Measurements from ENCODE around the gene COL7A1. TPM values are rescaled to one million over a fixed set of nuclear protein-coding genes. Genes with fewer than 3 reads are reported as not detected.

COL7A1 gene
- total RNA-seq, 1 experiment from 2014 or later, result 0.78 TPM

DNA sequence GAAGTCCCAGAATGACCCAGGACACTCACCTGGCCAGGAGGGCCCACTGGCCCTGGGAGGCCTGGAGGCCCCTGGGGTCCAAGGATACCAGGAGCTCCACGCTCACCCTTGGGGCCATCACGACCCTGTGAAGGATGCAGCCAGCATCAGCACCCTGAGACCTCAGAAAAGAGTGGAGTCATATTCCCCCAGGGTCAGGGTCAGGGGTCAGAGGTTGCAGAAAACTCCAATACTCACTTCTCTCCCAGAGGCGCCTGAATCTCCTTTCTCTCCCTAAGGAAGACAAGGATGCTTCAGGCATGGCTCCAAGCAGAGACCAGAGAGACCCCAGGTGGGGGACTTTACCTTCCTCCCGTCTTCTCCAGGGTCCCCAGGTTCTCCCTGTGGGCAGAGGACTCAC, 18.5 kb downstream of the COL7A1 start:
- H4K20me1 ChIP-seq (ENCODE audit: insufficient read depth, low read depth, low read length), result no peaks in the 10 kb centered on the region
- no peaks in the 10 kb centered on the region for H3K36me3 ChIP-seq (ENCODE audit: insufficient read depth, low read length)
- H3K27ac ChIP-seq (ENCODE audit: low read length), result no peak overlapping the region
- no peaks in the 10 kb centered on the region for H3K79me2 ChIP-seq (ENCODE audit: low read length)
- no peak for DNase-seq
- H3K9ac ChIP-seq (ENCODE audit: low read length), result no peak overlapping the region
- no peak overlapping the region for H3K4me2 ChIP-seq (ENCODE audit: low read depth, low read length, poor library complexity, severe bottlenecking)
- H3K4me1 ChIP-seq (ENCODE audit: low read length), result no peaks in the 10 kb centered on the region
- H3K9me3 ChIP-seq (ENCODE audit: low read length), result no peaks in the 10 kb centered on the region
- no peak overlapping the region for H3K4me3 ChIP-seq (ENCODE audit: low read length)
- H3K27me3 ChIP-seq (ENCODE audit: low read length), result no peaks in the 10 kb centered on the region
- no peak overlapping the region for H2AFZ ChIP-seq (ENCODE audit: low read length)
- H3K9me2 ChIP-seq (replicated peaks; ENCODE audit: insufficient read depth, low read length), result no peaks in the 10 kb centered on the region

DNA sequence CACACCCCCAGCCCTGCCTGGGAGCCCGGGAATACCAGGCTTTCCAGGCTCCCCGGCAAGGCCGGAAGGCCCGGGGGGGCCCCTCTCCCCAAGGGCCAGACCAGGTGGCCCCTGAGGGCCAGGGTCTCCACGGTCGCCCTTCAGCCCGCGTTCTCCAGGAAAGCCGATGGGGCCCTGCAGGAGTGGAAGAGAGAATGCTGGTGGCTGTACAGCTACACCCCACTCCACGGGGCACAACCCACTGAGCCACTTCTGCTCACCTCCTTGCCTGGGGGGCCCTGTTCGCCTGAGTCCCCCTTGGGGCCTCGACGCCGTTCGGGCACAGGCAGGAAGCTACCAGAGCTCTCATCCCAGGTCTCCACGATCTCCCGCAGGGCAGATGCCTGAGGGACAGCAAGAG, 19.8 kb downstream of the COL7A1 start:
- Histone ChIP-seq H3K9me3 (ENCODE audit: low read length) (no peaks in the 10 kb centered on the region), H3K36me3 (ENCODE audit: insufficient read depth, low read length) (no peaks in the 10 kb centered on the region), H3K4me3 (ENCODE audit: low read length) (no peak overlapping the region), H3K4me2 (ENCODE audit: low read depth, low read length, poor library complexity, severe bottlenecking) (no peak overlapping the region), H3K9ac (ENCODE audit: low read length) (no peak overlapping the region), H3K4me1 (ENCODE audit: low read length) (no peaks in the 10 kb centered on the region), H3K27me3 (ENCODE audit: low read length) (no peaks in the 10 kb centered on the region), H2AFZ (ENCODE audit: low read length) (no peak overlapping the region), H3K27ac (ENCODE audit: low read length) (no peak overlapping the region), H3K79me2 (ENCODE audit: low read length) (no peaks in the 10 kb centered on the region), H3K9me2 (replicated peaks; ENCODE audit: insufficient read depth, low read length) (no peaks in the 10 kb centered on the region), H4K20me1 (ENCODE audit: insufficient read depth, low read depth, low read length) (no peaks in the 10 kb centered on the region)
- no peak for DNase-seq

DNA sequence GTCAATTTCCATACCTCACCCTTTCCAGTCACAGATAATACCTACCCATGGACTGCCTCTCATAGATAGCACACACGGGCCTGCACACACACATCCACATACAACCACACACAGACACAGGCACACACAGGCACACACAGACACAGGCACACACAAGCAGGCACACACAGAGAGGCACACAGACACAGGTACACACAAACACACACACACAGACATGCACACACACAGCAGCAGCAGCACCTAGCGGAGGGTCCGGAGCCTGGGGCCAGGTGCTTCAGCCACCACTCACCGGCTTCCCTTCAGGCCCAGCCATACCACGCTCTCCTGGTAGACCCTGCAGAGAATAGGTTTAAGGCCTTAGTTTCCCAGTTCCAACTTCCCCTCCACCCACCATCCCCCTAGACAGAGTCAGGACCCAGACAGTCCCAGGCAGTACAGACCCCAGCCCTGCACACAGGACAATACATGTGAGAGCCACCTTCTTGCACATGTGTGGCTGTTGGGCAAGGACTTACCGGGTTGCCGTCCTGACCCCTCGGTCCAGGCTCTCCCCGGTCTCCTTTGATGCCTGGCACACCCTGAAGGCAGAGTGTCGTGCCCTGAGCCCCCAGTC, 21.1 kb downstream of the COL7A1 start:
- Histone ChIP-seq H3K4me1 (ENCODE audit: low read length) (no peaks in the 10 kb centered on the region), H3K9ac (ENCODE audit: low read length) (no peak overlapping the region), H3K36me3 (ENCODE audit: insufficient read depth, low read length) (no peaks in the 10 kb centered on the region), H3K27me3 (ENCODE audit: low read length) (no peaks in the 10 kb centered on the region), H3K9me3 (ENCODE audit: low read length) (no peaks in the 10 kb centered on the region), H3K27ac (ENCODE audit: low read length) (no peak overlapping the region), H3K79me2 (ENCODE audit: low read length) (no peaks in the 10 kb centered on the region), H4K20me1 (ENCODE audit: insufficient read depth, low read depth, low read length) (no peaks in the 10 kb centered on the region), H3K4me3 (ENCODE audit: low read length) (no peak overlapping the region), H2AFZ (ENCODE audit: low read length) (no peak overlapping the region), H3K4me2 (ENCODE audit: low read depth, low read length, poor library complexity, severe bottlenecking) (no peak overlapping the region), H3K9me2 (replicated peaks; ENCODE audit: insufficient read depth, low read length) (no peaks in the 10 kb centered on the region)
- DNase-seq, result no peak

DNA sequence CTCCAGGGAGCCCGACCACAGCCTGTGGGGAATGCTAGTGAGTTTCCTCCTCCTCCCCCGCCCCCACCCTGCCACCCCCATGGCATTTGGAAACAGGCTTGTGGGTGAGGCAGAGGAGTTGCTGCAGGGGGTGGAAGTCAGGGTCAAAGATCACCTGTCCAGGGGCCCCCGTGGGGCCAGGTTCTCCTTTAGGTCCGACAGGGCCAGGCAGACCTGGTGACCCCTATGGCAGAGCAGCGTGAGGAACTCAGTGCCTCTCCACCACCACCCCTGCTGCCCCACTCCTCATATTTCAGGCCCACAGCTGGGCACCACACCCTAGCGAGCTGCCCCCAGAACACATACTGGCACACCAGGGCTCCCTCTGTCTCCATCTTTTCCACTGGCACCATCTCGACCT, 22.6 kb downstream of the COL7A1 start:
- Histone ChIP-seq H3K36me3 (ENCODE audit: insufficient read depth, low read length) (no peaks in the 10 kb centered on the region), H3K27ac (ENCODE audit: low read length) (no peak overlapping the region), H3K27me3 (ENCODE audit: low read length) (no peaks in the 10 kb centered on the region), H3K4me1 (ENCODE audit: low read length) (no peaks in the 10 kb centered on the region), H3K79me2 (ENCODE audit: low read length) (no peaks in the 10 kb centered on the region), H3K4me2 (ENCODE audit: low read depth, low read length, poor library complexity, severe bottlenecking) (no peak overlapping the region), H3K9me3 (ENCODE audit: low read length) (no peaks in the 10 kb centered on the region), H3K9ac (ENCODE audit: low read length) (no peak overlapping the region), H3K9me2 (replicated peaks; ENCODE audit: insufficient read depth, low read length) (no peaks in the 10 kb centered on the region), H2AFZ (ENCODE audit: low read length) (no peak overlapping the region), H4K20me1 (ENCODE audit: insufficient read depth, low read depth, low read length) (no peaks in the 10 kb centered on the region), H3K4me3 (ENCODE audit: low read length) (no peak overlapping the region)
- DNase-seq, result no peak

DNA sequence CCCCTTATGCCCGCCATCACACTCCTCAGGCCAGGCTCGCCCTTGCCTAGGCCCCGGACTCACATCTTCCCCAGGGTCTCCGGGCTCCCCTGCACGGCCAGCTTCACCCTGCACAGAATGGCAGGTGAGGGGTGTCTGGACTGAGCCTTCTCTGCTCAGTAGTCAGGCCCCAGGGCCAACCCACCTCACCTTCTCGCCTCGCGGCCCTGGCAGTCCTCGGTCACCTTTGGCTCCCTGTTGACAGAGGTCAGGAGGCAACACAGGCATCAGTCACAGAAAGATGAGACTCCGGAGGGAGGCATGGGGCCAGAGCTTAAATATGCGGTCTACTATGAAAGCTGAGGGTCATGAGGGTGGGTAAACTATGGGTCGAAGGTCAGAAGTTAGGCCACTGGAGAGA, 23.2 kb downstream of the COL7A1 start:
- no peaks in the 10 kb centered on the region for H3K9me2 ChIP-seq (replicated peaks; ENCODE audit: insufficient read depth, low read length)
- no peak overlapping the region for H3K27ac ChIP-seq (ENCODE audit: low read length)
- H3K4me1 ChIP-seq (ENCODE audit: low read length), result no peaks in the 10 kb centered on the region
- no peaks in the 10 kb centered on the region for H3K79me2 ChIP-seq (ENCODE audit: low read length)
- no peaks in the 10 kb centered on the region for H3K27me3 ChIP-seq (ENCODE audit: low read length)
- H3K36me3 ChIP-seq (ENCODE audit: insufficient read depth, low read length), result no peaks in the 10 kb centered on the region
- H3K4me2 ChIP-seq (ENCODE audit: low read depth, low read length, poor library complexity, severe bottlenecking), result no peak overlapping the region
- no peaks in the 10 kb centered on the region for H4K20me1 ChIP-seq (ENCODE audit: insufficient read depth, low read depth, low read length)
- H3K9me3 ChIP-seq (ENCODE audit: low read length), result no peaks in the 10 kb centered on the region
- H2AFZ ChIP-seq (ENCODE audit: low read length), result no peak overlapping the region
- H3K4me3 ChIP-seq (ENCODE audit: low read length), result no peak overlapping the region
- DNase-seq, result no peak
- H3K9ac ChIP-seq (ENCODE audit: low read length), result no peak overlapping the region

DNA sequence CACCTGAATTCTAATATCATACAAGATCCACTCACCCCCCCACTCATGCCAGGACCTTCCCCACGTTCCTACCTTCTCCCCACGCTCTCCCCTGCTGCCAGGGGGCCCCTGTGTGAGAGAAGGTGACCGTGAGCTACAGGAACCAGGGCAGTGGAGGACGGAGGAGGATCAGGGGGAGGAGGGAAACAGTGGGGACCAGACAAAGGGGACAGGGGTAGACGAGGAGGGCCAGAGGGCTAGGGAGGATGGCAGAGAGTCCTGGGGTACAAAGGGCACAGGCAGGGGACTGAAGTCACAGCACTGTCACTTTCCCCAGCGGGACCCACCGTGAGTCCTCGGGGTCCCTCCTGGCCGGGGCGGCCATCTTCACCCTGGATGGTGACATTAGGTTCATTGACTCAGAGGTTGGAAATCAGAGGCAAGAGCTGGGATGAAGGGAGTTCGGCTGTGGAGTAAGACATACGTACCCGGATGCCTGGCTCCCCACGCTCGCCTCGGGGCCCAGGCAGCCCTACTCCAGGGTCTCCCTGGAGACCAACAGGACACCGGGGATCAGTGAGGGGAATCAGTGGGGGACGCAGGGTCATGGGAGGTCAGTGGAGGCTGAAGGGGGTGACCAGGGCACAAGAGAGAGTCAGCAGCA, 25.2 kb downstream of the COL7A1 start:
- H3K9me3 ChIP-seq (ENCODE audit: low read length), result no peaks in the 10 kb centered on the region
- peaks cover 5% of the 10 kb centered on the region for H3K4me1 ChIP-seq (ENCODE audit: low read length)
- H2AFZ ChIP-seq (ENCODE audit: low read length), result no peak overlapping the region
- no peak for DNase-seq
- no peaks in the 10 kb centered on the region for H4K20me1 ChIP-seq (ENCODE audit: insufficient read depth, low read depth, low read length)
- no peak overlapping the region for H3K9ac ChIP-seq (ENCODE audit: low read length)
- H3K27ac ChIP-seq (ENCODE audit: low read length), result no peak overlapping the region
- H3K27me3 ChIP-seq (ENCODE audit: low read length), result no peaks in the 10 kb centered on the region
- H3K36me3 ChIP-seq (ENCODE audit: insufficient read depth, low read length), result no peaks in the 10 kb centered on the region
- no peak overlapping the region for H3K4me3 ChIP-seq (ENCODE audit: low read length)
- H3K4me2 ChIP-seq (ENCODE audit: low read depth, low read length, poor library complexity, severe bottlenecking), result no peak overlapping the region
- H3K9me2 ChIP-seq (replicated peaks; ENCODE audit: insufficient read depth, low read length), result no peaks in the 10 kb centered on the region
- no peaks in the 10 kb centered on the region for H3K79me2 ChIP-seq (ENCODE audit: low read length)

DNA sequence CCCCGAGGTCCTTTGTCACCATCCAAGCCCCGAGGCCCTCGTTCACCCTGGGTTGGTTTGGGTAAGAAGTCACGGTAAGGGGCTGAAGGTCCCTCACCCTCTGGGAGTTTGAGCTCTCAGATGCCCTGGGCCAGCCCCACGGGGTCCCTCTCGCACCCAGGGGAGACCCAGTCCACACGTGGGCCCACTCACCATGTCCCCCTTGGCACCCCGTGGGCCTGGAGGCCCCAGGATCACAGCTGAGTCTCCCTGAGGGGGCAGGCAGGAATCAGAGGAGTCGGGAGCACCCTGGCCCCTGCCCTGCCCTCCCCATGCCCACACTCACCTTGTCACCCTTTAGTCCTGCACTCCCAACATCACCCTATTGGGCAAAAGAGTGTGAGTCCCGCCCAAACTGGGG, 25.7 kb downstream of the COL7A1 start:
- no peak overlapping the region for H2AFZ ChIP-seq (ENCODE audit: low read length)
- H3K79me2 ChIP-seq (ENCODE audit: low read length), result no peaks in the 10 kb centered on the region
- H4K20me1 ChIP-seq (ENCODE audit: insufficient read depth, low read depth, low read length), result no peaks in the 10 kb centered on the region
- H3K9me3 ChIP-seq (ENCODE audit: low read length), result no peaks in the 10 kb centered on the region
- no peak for DNase-seq
- no peaks in the 10 kb centered on the region for H3K27me3 ChIP-seq (ENCODE audit: low read length)
- peaks cover 5% of the 10 kb centered on the region for H3K4me1 ChIP-seq (ENCODE audit: low read length)
- no peak overlapping the region for H3K27ac ChIP-seq (ENCODE audit: low read length)
- no peak overlapping the region for H3K4me3 ChIP-seq (ENCODE audit: low read length)
- no peaks in the 10 kb centered on the region for H3K9me2 ChIP-seq (replicated peaks; ENCODE audit: insufficient read depth, low read length)
- no peaks in the 10 kb centered on the region for H3K36me3 ChIP-seq (ENCODE audit: insufficient read depth, low read length)
- no peak overlapping the region for H3K4me2 ChIP-seq (ENCODE audit: low read depth, low read length, poor library complexity, severe bottlenecking)
- no peak overlapping the region for H3K9ac ChIP-seq (ENCODE audit: low read length)

DNA sequence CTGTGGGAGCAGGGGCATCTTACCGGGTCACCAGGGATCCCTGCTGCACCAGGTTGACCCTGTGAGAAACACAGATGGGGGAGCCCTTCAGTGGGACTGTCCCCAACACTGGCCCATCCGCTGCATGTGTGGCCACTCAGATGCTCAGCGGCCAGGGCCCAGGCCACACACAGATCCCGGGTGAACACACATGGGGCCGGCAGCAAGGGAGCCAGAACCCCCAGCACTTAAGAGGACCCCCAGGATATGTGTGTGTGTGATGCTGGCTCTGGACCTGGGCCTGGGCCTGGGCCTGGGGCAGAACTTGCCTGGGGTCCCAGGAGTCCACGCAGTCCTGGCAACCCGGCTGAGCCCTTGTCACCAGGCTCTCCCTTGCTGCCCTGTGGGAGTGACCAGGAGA, 26.7 kb downstream of the COL7A1 start:
- Histone ChIP-seq H3K79me2 (ENCODE audit: low read length) (no peaks in the 10 kb centered on the region), H3K4me3 (ENCODE audit: low read length) (no peak overlapping the region), H3K27ac (ENCODE audit: low read length) (no peak overlapping the region), H3K36me3 (ENCODE audit: insufficient read depth, low read length) (no peaks in the 10 kb centered on the region), H3K9me2 (replicated peaks; ENCODE audit: insufficient read depth, low read length) (no peaks in the 10 kb centered on the region), H3K4me2 (ENCODE audit: low read depth, low read length, poor library complexity, severe bottlenecking) (no peak overlapping the region), H3K9ac (ENCODE audit: low read length) (no peak overlapping the region), H3K27me3 (ENCODE audit: low read length) (no peaks in the 10 kb centered on the region), H3K4me1 (ENCODE audit: low read length) (peaks cover 10% of the 10 kb centered on the region), H3K9me3 (ENCODE audit: low read length) (no peaks in the 10 kb centered on the region), H4K20me1 (ENCODE audit: insufficient read depth, low read depth, low read length) (no peaks in the 10 kb centered on the region), H2AFZ (ENCODE audit: low read length) (no peak overlapping the region)
- no peak for DNase-seq
